NCI-H1930 (cell line): ENCODE results near the gene NXPH1.

Experiments
- DNase-seq, 2 experiments: peaks; one replicate each; lab custom pipeline; 2025; lab: John Stamatoyannopoulos, UW

Gene NXPH1

DNA sequence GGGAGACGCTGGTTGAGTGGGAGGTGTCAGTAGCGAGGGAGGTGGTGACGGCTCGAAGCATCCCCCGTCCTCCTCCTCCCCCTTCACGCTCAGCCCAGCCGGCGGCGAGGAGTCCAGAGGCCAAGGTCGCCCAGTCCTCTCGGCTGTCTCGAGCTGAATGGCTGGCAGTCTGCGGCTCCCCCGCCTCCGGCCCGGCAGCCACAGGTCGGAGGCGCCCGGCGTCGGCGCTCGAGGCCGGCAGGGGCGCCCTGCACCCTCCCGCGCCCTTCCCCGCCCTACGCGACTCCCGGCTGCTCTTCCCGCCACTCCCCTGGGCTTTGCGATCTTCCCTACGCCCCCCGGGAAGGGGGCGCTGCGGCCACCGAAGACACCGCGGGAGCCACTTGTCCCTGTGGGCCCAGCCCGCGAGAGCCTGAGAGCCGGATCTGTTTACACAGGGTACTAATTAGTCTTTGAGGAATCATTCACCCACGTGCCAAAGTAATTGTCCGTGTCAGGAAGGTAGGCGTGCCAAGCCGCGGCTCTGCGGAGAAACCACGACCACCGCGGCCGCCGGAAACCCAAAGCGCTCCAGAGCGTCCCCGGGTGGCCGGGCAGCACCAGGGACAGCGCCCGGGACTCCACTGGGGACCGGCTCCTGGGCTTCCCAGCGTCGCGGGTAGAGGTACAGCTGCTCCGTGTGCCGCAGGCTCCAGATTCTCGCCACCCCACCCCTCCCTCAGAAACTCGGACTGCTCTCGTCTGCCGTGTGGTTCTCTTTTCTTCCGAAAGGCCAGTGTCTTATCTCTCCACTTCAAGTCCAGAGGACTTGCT is at the start of gene NXPH1:
NXPH1 (plus strand) TSS at position 133 of the 813 bp plus-strand sequence.
- DNase-seq = peak; percentile 25 to 42

DNA sequence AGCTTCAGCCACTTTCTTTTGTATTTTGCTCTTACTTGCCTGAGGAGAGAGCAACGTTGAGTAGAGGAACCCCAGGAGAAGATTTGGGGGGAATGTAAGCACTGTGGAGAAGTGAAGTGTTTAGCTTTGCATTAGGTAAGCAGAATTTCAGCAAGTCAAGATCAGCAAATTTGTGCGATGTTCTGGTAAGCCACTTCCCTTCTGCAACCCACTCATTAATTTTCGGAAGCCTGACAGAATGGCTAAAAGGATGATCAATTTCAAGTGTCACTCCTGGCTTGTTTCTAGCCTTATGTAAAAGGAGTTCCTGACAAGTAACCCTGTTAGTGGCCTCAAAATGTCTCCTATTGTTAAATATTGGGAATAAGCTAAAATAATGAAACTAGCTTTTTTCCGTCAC is 48.5 kb upstream of the NXPH1 start:
- DNase-seq = no peak

DNA sequence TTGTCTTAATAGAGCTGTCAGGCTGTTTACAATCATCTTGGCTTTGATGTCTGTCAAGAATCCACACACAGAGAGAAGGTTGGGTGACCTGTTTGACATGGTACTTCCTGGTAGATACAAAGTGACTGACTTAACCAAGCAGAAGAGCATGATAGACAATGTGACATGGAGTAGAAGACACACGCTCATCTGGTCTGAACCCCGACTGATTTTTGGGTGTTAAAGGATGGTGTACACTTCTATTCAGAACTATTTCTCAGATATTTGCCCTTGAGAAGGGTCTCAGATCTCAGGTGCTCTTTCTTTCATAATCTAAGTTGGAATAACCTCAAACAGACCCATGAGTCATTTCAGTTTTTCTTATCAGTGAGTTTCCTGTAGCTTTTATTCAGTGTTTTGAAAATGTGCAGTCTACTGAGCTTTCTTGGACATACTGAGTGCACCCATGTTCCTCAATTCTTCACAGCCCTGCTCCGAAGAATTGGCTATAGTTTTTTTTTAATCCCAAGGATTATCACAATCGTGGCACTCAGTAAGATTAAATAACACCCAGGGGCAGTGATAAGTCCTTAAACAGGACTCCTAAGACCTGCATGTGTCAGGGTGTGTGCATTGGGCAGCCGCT is 46.4 kb upstream of the NXPH1 start:
- DNase-seq = no peak

DNA sequence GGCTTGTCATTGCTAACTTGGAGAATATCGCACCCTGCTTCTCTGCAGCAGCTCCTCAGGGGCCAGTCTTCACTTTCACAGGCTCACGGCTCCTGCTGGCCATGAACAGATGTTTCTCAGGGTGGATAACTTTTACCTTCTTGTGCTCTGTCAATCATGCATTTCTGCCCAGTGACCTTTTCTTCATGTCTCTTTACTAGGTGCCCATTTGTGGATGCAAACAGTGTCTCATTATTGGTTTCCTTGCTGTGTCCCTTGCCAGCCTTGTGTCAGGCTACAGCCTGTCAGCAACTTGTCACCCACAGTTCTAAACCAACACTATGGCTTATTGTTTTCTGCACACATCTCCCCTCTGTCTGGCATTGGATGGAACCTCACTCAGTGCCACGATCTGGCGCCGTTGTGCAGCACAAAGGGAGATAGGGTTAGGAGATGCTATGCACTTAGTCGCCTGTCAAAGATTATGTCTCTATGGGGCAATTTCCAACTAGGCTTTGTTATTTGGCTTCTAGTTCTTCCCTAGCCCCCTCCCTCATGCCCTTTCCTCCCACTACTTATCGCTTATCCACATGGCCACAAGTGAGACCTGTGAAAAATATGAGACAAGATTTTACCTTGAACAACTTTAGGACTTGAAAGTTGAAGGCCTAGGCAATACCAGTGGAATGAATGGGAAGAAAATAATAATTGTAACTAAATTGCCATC is 45.7 kb upstream of the NXPH1 start:
- no peak for DNase-seq

DNA sequence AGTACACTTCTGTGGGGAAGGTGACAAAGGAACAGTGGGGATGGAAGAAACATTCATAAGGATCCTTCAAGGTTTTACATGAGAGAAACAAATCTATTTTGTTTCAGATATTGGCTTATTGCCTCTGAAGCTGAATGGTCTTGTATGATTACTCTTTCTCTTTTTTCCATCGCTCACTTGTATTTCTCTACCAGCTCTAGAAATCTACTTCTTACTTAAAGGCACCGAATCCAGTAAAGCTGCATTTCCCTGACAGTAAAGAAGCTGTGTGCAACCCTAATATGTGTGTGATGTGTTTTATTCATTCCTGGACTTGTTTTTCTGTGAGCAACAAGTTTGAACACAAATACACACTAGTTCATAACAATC is 45.2 kb upstream of the NXPH1 start:
- no peak for DNase-seq

DNA sequence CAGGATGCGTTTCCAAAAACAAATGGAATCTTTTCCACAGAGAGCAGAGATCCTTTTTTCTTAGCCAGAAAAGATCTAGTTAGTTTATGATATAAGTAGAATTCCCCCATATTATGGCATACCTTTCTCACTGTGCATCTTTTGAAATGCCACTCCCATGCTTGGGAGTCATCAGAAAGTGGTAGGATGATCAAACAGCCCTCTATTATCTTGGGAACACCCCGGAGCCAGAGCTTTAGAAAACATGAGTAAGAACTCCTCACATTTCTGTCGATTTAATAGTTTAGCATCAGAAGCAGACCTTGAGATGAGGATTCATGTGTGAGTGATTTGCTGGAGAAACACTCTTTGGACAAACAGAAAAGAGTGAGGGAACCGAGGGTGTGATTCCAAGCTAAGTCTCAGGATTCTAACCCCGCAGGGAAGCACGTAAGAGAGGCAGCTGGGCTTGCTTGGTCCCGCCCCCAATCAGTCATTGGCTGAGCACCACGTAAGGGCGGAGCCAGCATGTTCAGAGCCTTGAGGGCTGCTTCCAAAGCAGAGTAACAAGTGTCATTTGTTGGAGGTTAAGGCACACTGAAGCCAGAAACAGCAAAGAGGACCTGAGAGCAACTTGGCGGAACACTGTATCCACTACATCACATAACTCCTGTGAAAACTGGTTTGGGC is 43.7 kb upstream of the NXPH1 start:
- no peak for DNase-seq

DNA sequence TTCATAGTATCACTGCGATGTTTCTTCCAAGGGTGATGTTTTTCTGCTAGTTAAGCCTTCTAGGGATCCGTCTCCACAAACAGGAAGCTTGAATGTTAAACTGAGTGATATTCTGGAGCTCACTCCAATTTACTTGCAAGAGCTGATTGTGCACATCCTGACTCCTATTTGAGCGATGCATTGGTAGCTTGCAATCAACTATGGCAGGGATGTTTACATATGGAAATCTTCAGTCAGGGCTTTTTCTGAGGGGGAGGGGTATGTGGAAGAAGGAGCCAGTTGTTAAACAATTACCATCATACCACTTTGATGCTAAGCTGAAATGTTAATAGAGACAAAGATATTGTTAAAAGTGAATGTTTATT is 43.2 kb upstream of the NXPH1 start:
- no peak for DNase-seq

DNA sequence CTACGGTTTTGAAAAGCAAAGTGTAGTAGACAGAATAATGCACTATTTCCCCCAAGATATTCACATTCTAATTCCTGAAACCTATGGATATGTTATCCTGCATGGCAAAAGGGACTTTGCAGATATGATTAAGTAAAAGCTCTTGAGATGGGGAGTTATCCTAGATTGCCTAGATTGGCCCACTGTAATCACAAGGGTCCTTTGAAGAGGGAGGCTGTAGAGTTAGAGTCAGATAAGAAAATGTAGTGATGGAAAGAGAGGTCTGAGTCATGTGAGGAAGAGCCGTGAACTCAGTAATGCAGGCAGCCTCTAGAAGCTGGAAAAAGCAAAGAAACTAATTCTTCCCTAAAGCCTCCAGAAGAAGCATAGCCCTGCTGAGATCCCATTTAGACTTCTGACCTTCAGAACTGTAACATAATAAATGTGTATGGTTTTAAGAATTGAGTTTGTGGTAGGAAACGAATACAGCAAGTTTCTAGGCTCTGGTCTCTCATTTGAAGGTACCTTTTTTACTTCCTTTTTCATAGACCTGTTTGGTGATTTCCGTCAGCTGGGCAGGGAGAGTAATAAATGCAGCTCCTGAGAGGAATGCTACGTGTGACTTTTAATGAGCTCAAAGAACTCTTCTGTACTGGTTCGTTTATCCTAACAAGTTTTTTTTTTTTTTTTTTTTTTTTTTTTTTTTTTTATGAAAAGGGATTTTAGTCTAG is 41.9 kb upstream of the NXPH1 start:
- no peak for DNase-seq

DNA sequence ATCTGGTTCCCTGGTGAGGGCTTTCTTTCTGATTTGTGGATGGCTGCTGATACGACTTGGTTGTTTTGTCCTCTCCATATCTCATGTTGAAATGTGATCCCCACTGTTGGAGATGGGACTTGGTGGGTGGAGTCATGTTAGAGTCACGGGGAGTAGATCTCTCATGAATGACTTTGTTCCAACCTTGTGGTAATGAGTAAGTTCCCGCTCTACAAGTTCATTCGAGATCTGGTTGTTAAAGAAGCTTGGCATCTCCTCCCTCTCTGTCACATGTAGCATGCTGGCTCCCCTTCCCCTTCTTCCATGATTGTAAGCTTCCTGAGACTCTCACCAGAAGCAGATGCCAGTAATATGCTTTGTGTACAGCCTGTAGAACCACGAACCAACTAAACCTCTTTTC is 37.1 kb upstream of the NXPH1 start:
- DNase-seq = no peak

DNA sequence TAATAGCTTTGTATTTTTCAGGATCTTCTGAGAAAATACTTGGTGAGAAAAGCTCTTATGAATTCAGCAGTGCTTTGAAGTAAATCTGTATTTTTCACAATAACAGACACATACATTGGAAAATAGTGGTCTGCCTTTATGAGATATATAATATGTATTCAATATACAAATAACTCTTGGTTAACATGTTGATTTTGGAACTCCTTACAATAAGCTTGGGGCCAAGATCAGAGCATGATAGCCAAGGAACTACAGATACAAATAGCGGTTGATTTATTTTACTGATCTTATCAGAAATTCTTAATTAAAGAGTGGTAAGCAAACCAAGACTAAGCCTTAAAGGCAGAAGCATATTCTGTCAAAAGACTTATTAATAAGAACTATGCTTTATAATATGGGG is 24.5 kb upstream of the NXPH1 start:
- no peak for DNase-seq

DNA sequence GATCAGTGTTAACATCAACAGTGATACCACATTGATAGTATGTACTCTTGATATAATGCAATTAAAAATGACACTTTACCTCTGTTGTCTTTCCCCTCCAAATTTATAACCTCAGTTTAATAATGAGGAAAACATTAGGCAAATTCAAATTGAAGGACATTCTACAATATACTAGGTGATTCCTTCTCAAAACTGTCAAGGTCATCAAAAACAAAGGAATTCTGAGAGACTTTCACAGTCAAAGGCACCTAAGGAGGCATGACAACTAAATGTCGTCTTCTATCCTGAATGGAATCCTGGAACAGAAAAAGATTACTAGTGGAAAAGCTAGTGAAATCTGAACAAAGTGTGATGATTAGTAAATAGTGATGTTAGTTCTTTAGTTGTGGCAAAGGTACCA is 22.3 kb upstream of the NXPH1 start:
- DNase-seq = no peak

DNA sequence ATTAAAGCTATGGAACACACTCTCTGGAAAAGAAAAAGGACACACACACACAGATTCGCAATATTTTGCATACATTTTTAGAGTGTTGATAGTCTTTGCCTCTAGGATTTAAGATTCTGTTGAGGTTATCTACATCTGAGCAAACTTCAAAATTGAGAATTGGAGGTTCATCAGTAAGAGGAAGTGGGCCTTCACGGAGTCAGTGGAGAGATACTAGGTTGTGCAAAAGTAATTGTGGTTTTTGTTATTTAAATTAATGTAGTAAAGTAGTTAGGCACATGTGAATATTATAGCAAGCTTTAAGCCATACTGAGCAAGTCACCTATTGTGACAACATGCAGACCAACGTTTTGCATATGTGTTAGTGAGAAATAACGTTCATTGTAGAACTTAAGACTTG is 19.8 kb upstream of the NXPH1 start:
- DNase-seq = no peak

DNA sequence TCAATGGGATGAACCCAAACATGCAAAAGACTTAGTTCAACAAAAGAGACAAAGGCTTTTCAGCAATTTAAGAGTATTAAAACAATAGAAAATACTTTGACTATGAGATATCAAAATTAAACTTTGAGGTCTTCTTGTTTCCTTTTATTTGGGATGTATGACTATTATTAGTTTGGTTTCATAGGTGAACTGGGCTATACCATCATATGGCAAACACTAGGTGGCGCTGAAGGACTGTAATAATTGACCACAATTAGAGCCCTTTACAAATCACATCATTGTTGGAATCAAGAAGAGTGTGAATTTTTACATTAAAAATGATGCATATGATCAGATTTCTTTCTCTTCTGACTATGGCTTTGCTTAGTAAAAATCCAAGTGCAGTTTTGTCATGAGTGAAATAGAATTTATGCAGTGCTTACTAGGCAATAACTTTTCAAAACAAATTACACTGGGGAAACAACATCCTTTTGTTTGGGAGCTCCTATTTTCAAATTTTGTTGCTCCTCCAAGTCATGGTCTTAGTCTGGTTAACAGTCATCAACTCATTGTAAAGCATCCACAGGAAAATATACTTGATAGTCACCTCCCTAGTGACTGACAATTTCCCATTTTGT is 14.7 kb upstream of the NXPH1 start:
- DNase-seq = peak; percentile 32 to 43

DNA sequence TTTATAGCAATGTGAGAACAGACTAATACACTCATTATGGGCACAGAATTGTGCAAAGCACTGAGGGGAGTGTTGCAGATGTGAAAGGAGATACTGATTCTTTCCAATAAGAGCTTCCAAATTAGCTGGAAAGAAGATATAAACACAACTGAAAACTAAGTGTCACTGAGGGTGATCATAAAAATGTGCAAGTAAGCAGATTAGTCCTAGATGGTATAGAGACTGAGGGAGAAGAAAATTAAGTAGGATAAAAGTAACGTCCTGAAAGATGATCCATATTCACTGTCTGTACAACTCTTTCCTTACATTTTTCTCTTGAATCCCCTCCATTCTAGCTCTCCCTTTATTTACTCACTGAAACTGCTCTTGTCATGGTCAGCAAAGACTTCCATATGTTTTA is 11.2 kb upstream of the NXPH1 start:
- DNase-seq = no peak

DNA sequence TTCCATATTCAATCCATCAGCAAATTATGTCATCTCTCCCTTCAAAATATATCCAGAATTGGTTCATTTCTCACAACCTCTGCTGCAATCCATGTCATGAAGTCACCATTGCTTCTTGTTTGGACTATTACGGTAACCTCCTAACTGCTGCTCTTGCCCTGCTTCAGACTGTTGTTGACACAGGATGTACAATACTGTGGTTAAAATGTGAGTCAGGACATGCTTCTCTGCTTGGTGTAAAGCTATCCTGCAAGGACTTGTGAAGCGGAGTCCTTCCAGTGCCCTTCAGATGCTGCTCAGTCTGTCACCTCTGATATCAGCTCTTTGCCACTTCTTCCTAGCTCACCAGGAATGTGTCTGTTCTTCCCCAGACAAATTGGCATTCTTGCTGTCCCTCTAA is 10.4 kb upstream of the NXPH1 start:
- no peak for DNase-seq

DNA sequence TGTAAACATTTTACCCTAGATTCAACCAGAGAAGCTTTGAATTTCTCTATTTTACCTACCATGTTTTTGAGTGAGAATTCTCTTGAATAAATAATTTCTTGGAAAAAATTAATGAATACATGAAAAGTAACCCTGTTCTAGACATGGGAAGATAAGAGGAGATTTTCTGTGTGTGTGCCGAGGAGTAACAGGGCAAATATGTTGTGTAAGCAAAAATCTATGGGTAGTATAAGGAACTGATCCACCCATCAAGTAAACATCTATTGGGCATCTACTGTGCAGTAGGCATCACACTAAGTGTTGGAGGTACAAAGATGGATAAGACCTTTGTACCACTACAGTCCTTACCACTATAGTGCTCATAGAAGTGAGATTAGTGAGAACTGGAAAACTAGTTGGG is 8.2 kb upstream of the NXPH1 start:
- no peak for DNase-seq

DNA sequence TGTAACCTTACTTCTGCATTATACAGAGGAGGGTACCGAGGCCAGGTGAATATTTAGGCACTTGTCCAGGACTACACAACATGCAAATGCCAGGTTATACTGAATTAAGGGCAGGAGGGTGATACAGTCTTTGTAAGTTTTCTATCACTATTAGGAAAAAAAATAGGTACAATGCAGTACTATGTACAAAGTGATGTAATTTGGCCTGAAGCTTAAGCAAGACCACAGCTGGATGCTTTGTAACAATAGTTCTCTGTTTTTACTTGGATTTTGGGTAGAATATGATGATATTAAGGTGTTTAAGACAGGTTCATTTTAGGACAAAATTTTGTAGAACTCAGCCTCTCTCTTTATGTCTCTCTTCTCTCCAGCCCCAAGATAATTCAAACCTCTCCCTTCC is 2.8 kb upstream of the NXPH1 start:
- no peak for DNase-seq

DNA sequence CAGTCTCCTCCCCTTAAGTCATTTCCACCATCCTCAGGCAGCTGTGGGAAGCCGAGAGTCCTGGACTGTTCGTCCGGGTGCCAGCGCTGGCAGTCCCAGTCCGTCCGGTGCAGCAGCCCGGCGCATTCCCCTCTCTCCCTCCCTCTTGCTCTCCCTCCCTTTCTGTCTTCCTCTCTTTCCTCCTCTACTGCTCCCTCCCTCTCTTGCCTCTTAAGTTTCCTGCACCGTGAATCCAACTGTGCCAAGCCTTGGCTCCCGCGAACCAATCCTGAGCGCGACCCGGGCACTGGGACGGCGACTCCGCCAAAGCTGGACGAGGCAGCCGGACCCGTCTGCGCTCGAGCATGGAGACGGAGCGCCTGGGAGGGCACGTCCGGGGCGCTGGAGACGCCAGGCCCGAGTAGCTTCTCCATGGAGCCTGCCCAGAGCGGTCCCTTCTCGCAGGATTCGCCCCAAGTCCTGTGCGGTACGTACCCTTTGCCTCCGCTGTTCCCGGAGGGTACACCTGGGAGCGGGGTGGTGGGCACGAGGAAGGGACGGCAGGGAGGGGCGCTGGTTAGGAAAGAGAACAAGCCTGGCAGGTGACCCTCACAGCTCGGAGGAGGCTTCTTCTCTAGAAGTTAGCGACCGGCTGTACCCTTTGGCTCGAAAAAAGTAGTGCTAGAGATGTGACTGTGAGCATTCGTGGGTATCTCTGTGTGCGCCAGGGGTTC is 1.0 kb downstream of the NXPH1 start:
- no peak for DNase-seq

DNA sequence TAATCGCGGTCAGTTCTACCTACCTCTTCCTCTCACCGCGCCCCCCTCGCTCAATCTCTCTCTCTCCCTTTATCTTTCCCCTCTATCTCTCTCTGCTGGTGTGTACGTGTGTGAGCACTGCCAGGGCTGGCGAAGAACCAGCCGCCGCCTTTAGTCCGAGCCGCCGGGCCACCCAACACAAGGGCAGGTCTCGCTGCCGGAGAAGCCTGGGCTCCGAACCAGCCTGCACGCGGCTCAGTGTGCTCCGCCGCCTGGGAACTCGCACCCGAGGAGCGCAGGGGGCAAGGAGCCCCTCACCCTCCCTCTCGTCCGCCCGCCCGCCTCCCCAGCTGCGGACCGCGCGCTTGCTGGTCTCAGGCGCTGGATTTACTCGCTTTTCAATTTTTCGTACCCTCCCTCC is 1.7 kb downstream of the NXPH1 start:
- DNase-seq = no peak

DNA sequence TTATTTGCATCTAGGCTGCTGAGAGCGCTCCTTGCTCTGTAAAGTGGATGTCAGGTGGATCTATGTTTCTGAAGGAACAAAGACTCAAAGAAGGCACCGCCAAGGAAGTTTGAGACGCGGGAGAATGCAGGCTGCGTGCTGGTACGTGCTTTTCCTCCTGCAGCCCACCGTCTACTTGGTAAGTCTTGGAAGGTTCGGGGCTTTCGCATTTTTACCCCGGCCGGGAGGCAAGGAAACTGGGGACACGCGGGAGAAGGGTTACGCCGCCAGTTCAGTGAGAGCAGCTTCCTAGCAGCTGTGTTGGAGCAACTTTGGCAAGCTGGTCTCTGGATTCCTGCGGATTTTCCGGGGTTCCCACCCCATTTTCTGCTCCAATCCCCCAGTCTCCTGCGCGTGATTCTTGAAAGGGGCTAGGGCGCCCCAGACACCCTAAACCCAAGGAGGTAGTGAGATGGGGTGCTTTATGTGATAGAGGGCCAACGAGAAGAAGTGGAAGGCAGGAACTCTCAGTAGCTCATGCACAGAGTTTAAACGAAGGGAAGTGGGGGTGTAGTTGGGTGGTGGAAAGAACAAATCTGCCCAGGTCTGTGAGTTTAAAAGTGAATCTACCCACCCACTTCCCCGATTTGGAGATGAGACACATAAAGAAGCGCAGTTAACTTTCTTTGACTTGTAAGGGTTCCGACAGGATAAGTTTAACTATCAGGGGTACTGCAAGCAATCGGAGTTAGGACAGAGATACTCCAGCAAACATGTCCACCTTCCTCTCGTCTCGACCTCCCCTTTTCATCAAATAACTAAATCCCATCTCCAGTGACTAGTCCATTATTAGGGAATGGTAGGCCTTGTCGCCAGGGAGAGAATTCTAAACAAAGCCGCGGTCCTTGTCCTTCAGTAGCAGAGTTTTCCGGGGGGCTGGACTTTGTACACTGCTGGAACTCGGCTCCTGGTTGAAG is 2.5 kb downstream of the NXPH1 start:
- DNase-seq = no peak
